Measurements from ENCODE around the gene WDR5B.
"Not testable (repeated sequence)": the region's sequence is repeated elsewhere in the genome, so short reads cannot be mapped to it uniquely, and the experiment has no call there.

The WDR5B gene

GRCh38 chr3:122415762-122416654, at the start of gene WDR5B:
Gene WDR5B, minus strand, starts transcription at chr3:122416062. Its CDS starts 534 bp downstream, at chr3:122415528.
- no peak for DNase-seq

DNA sequence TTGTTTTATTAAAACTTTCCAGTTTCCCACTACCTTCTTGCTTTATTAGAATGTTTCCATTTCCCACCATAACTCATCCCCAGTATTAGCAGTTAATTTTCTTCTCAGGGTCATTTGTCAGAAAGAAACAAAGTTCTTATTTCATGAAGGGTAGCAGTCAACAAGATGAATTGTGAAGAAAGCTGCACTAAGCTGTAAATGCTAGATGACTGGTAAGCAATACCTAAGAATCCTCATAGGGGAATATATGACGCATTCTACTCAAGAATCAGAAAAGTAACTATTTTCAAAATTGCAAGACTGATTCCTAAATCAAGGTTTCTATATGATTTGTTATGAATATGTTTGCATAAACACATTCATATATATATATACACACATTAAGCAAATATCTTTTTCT, 48.8 kb upstream of the WDR5B start:
- DNase-seq: no peak

DNA sequence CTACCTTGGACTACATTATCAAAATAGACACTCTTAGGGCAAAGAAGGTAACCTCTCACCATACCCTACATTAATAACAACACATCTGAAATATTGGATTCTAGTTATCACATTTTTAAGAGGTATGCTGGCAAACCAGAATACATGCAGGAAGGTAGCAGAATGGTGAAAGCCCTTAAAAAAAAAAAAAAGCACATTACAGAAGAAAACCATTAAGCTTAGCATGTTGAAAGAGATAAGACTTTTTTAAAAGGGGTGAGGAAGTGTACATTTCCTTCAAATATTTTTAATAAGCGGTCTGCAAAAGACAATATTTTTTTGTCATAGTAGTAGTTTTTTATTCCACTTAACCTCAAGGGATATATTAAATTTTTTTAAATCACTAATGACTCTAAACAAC, 46.5 kb upstream of the WDR5B start:
- DNase-seq: no peak

- DNase-seq: no peak
Measured at GRCh38 chr3:122461806-122462205, 45.9 kb upstream of the WDR5B start.

DNA sequence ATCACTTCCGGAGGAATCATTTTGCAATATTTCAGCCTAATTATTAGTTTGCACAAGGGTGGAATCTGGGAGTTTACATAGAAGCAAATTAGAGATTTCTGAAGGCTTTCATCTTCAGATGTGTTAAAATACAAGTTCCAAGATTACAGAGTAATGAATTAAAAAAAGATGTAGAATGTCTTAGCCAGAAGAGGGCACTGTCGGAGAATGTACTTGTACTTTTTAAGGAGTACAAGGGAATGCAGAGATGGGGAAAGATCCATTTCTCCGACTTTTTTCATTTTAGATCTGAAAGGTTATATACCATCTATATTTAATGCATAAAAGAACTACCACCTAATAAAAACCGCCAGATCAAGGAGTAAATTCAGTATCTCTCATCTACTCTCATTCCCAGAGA, 43.1 kb upstream of the WDR5B start:
- no peak for DNase-seq

DNA sequence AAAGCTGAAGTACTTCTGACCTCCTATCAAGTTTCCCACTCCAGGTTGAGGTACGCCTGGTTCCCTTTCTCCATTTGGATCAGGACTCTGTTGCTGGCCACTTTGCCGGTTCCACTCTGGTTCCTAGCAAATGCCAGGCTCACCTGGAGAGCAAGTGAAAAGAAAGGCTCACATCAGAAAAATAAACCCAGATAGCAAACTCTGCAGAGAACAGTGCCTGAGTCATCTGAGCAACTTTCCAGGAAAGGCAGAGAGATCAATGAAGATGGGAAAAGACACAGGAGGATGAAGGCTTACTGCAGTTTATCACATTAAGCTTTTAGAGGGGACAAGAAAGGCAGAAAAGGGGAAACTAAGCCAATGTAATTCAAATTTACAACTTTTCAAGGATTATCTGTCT, 41.8 kb upstream of the WDR5B start:
- no peak for DNase-seq

DNA sequence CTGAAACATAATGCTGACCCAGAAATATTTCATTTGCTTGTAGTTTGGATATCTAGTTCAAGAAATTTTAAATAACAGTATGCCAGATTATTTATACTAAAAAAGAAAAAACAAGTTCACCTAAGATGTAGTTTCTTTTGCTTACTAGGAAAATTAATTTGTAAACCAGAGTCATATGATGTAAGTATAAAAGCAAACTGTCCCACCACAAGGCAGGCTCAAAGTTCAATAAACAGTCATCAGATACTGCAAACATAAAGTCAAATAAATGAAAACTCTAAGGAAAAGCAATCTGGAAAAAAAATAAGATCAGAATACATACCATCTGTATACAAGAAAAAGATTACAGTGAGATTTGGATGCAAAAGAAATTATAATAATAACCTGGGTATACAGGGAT, 40.2 kb upstream of the WDR5B start:
- no peak for DNase-seq

DNA sequence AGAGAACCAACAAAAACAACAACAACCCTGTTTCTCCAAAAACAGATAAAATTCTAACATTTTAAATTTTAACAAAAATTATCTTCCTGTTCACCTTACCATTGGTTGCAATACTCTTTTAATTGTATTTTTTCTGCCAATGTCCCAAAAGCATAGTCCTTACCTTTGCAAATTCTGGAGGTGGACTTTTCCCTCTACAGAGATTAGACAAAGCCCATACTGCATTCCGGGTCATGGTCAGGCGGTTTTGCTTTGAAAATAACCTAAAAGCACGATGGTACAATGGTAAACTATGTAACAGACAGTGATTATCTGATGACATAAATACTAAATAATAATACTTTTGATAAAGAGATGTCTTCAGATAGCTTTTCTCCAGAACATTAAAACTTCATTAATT, 35.5 kb upstream of the WDR5B start:
- no peak for DNase-seq

DNA sequence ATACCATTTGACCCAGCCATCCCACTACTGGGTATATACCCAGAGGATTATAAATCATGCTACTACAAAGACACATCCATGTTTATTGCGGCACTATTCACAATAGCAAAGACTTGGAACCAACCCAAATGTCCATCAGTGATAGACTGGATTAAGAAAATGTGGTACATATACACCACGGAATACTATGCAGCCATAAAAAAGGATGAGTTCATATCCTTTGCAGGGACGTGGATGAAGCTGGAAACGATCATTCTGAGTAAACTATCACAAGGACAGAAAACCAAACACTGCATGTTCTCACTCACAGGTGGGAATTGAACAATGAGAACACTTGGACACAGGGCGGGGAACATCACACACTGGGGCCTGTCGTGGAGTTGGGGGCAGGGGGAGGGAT, 32.4 kb upstream of the WDR5B start:
- DNase-seq: not testable (repeated sequence)

DNA sequence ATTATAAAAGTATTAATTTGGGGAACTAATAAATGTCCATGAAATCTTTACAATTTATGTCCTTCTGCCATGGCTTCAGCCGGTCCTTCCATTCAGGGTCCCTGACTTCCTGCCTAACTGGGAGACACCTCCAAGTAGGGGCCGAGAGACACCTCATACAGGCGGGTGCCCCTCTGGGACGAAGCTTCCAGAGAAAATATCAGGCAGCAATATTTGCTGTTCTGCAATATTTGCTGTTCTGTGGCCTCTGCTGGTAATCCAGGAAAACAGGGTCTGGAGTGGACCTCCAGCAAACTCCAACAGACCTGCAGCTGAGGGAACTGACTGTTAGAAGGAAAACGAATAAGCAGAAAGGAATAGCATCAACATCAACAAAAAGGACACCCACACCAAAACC, 28.6 kb upstream of the WDR5B start:
- not testable (repeated sequence) for DNase-seq

DNA sequence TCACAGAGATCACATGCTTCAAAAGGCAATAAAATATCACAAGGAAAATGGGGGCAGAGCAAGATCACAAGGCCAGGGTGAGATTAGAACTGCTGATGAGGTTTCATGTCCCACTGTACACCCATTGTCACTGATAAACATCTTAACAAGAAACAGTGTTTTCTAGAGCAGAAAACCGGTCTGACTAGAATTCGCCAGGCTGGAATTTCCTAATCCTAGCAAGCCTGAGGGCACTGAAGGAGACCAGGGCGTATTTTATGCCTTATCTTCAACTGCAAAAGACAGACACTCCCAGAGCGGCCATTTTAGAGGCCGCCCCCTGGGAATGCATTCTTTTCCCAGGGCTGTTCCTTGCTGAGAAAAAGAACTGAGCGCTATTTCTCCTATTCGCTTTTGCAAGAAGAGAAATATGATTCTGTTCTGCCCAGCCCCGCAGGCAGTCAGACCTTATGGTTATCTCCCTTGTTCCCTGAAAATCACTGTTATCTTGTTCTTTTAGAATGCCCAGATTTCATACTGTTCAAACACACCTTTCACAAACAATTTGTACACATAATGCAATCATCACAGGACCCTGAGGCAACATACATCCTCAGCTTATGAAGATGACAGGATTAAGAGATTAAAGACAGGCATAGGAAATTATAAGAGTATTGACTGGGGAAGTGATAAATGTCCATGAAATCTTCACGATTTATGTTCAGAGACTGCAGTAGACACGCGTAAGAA, 28.1 kb upstream of the WDR5B start:
- DNase-seq: not testable (repeated sequence)

GRCh38 chr3:122443090-122443489, 27.2 kb upstream of the WDR5B start:
- no peak for DNase-seq

DNA sequence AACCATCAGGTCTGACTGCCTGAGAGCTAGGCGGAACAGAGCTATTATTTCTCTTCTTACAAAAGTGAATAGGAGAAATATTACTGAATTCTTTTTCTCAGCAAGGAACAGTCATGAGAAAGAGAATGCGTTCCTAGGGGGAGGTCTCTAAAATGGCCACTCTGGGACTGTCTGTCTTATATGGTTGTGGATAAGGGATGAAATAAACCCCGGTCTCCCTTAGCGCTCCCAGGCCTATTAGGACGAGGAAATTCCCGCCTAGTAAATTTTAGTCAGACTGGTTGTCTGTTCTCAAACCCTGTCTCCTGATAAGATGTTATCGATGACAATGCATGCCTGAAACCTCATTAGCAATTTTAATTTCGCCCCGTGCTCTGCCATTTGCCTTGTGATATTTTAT, 20.1 kb upstream of the WDR5B start:
- DNase-seq: no peak

DNA sequence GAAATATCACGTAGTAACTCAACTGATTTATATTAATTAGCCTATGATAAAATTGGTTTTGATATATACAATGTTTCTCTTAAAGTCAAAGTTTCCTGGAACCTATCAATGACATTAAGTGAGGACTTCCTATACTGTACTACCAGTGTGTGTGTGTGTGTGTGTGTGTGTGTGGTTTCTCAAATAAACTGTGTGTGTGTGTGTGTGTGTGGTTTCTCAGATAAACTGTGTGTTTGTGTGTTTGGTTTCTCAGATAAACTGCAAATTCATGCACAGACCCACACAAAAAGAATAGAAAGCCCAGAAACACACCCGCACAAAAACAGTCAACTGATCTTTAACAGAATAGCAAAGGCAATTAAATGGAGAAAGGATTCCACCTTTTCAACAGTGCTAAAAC, 14.5 kb upstream of the WDR5B start:
- no peak for DNase-seq

DNA sequence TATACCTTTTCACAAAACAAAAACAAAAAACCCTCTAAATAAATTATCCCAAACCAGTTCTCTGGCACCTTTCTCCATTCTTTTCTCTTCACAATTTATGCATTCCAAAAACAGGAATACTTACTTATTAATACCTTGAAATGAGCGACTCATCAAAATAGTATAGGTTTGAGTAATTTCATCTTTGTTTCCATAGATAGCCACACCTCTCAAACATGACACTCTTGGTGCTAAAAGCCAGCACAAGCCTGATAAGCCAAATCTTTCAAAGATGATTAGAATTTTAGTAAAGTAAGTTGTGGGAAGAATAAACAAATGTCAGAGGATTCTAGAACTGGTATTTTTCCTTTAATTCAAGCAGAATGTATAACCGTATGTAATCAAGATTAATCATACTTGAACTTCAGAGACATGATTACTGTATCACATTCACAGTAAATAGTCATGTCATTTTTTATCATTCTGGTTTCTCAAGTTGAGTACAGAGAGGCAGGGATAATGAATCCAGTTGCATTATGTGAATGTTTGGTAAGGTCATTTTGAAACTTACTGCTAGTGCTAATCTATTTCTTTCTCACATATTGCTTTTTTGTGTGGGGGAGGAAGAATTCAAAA, 12.1 kb upstream of the WDR5B start:
- no peak for DNase-seq

DNA sequence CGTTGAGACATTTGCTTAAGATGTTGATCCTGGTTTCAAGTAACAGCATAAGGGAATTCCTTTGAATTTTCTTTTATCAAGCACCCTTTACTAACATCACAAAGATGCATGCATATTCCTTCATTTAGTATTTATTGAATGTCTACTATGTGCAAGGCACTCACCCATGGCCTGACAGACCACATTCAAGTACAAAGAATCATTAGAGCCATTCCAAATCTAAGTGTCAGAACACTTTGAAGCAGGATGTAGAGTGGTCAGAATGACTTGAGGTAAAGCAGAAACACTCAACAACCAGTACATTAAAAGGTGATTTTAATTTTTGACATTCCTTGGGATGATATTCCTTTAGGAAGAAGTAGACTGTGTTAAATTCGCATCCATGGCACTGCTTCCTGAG, 6.0 kb upstream of the WDR5B start:
- DNase-seq: no peak

- no peak for DNase-seq
Measured at GRCh38 chr3:122421101-122421500, 5.2 kb upstream of the WDR5B start.

GRCh38 chr3:122416966-122417365, 1.1 kb upstream of the WDR5B start:
- DNase-seq: no peak

DNA sequence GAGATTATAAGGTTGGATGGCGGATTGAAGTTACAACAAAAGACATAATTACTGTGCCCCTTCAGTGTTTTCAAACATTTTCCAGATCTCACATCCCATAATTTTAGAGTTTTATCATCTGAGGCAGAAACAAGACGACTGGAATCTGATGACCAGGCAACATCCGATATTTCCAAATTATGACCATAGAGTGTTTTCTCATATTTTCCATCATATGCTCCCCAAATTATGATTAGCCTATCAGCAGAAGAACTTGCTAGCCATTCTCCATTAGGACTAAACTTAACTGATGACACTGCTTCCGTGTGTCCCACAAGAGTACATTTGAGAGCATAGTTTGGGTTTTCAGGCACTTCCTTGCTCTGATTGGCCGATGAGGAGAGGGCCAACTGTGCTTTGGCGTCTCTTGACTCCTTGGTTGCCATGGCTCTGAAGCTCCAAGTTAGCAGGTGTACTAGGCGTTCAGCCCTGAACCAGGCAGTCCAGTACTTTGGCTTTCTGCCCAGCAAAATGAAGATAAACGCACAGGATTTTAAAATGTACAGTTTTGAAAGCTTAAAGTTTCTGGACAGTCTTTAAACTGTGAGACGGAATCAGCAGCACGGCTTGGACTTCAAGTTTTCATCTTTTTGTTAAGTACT, 638 bp downstream of the WDR5B start:
- DNase-seq: no peak

DNA sequence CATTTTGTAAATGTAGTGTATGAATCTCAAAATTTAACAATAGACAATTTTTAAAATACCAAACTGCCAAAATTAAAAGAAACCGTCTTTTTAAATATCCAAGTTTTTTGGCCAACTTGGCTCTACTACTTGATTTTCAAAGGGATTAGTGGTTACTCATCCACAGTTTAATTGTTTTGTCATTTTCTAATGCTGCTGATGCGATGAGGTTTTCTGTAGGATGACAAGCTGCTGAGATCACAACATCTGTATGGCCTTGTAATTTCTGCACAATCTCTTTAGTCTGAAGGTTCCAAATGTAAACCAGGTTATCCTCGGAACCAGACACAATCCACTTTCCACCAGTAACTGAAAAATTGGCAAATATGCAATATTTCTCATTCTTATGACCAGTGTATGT, 1.5 kb downstream of the WDR5B start:
- DNase-seq: no peak

DNA sequence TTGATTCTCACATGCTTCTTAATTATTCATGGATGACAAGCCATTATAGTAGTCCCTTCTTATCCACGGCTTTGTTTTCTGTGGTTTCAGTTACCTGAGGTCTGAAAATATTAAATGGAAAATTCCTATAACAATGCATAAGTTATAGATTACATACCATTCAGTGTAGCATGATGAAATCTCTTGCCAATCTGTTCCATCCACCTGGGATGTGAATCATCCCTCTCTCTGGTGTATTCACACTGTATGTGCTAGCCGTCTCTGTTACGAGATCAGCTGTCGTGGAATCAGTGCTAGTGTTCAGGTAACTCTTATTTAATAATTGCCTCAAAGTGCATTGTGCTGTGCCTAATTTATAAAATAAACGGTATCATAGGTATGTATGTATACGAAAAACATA, 5.2 kb downstream of the WDR5B start:
- DNase-seq: no peak

DNA sequence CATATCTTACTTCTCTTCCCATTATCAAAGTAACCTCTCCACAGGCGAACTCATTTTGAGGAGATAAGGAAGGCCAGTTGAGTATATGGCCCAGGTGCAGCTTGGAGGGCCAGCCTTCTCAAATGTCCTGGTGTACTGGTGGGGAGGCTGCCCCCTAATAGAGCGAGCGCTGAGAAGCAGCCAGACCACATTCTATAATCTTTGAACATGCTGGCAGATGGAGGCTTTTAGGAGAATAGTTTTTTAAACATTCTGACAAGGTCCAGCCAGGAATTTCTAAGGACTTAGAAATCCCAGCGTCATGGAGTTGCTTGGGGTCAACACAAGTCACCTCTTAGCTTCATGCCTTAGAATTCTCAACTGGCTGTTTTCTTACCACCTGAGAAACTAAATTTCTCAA, 5.8 kb downstream of the WDR5B start:
- no peak for DNase-seq

DNA sequence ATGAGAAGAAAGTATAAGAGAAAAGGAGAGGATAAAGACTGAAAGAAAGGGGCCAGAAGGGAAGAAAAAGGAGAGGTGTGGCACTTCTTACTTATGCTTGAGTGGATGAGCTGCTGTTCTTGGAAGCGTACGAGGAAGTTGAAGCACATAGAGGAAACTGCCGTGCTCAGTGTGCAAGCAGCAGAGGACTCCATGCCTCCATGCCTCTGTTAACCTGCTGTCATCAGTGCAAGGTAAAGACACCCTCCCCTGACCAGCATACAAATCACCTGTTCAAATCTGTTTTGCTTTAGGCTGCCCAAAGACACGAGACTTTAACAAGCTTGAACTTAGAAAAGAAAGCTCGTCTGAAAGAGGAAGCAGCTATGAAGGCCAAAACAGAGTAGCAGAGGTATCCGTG, 6.4 kb downstream of the WDR5B start:
- no peak for DNase-seq

Measured in NCI-H1105 treated with DMSO at 0.1 percent for 48 hours (cell line).